ENCODE data around the gene DLG1. TPM values are rescaled to one million over a fixed set of nuclear protein-coding genes. Genes with fewer than 3 reads are reported as not detected.

The DLG1 gene
- total and polyA plus RNA-seq, 9 of the 15 experiments (the other 6 are each of a cell fraction or from before 2014, with no cell fraction given), result 9.4 to 63.5 (median 43.6) TPM

DNA sequence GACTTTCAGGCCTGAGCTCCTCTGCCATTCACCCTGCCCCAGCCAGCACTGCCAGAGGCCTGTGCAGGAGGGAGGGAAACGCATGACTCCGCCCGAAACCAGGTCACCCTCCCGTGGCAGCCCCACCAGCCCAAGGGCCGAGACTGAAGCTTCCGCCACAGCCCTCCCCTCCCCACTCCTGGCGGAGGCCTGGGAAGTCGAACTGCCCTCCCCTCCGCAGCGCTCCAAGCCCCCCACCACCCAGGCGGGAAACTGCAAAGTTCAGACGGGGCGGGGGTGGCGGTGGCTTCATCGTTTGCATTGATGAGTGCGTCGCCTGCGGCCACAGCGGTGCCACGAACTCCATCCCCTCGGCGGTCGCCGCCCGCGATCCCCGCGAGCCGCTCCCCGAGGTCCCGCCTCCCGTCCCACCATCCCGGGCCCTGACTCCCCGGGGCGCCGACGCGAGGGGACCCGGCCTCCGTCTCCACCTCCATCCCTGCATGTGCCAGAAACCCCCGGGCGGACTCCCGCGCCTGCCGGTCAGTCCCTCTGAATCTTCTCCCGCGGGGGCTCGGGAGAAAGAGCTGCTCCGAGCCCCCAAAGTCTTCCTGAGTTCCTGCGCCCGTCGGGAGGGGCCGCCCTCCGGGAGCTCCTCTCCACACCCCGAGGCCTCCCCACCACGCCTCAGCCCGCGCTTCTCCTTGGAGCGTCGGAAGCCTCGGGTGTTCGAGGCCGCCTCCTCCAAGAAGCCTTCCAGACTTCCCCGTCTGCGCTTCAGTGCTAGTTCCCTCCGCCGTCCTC is 269.5 kb downstream of the DLG1 start:
- no peaks in the 10 kb centered on the region for H3K9me1 ChIP-seq (ENCODE audit: control insufficient read depth, insufficient read depth, low read length)
- H4K20me1 ChIP-seq (replicated peaks; ENCODE audit: control insufficient read depth, insufficient read depth, low read length), result peaks cover 6% of the 10 kb centered on the region; the same call in 1 of the 2 replicates
- H3K4me1 ChIP-seq (replicated peaks in 1 of 2; ENCODE audit: control insufficient read depth in 2 of 2, insufficient read depth in 2 of 2, low read length in 2 of 2), result peaks cover 25 to 57% of the 10 kb centered on the region in 2 experiments
- peak overlapping the region; percentile 86 to 95; a peak in 3 of 4 replicates for H3K9ac ChIP-seq (ENCODE audit: insufficient read depth in 1 of 2, low read depth in 2 of 2, low read length in 2 of 2)
- peak overlapping the region; percentile 76 for H3K4me2 ChIP-seq (ENCODE audit: insufficient read depth, low read length)
- WGBS (ENCODE audit: insufficient coverage, low coverage, missing lambda C conversion rate), result 4% methylated on average over 27 of the region's 67 CpGs
- FAIRE-seq, result no peak
- intact Hi-C loops (cut with micrococcal nuclease) (no loop called here), in situ Hi-C loops (cut with MboI) (no loop called here)
- ChIA-PET CTCF (ENCODE audit: low intra/inter-chr PET ratio) (no interaction called here), POLR2A (interaction anchor here (0.5 to 1.6 kb wide), 11 partner anchors 12 to 476 kb away, joined by 3 to 9 read pairs (median 3); partner anchors contain the start of gene NCBP2)
- BruUV-seq (replicated peaks), result TSS peak; percentile 66
- no peaks in the 10 kb centered on the region for H3K27me3 ChIP-seq (ENCODE audit: control insufficient read depth in 2 of 2, insufficient read depth in 2 of 2, low read length in 2 of 2)
- peak overlapping the region; percentile 85 for H3K27ac ChIP-seq (ENCODE audit: extremely low read depth, low read depth, low read length)
- DNase-seq (ENCODE audit: extremely low read depth in 1 of 4, low spot score in 3 of 4), result peak; percentile 42 to 65 (median 54)
- peaks cover 4% of the 10 kb centered on the region; the same call in 2 of the 3 replicates for H3K79me2 ChIP-seq (ENCODE audit: control insufficient read depth, insufficient read depth, low read length)
- peaks cover 5% of the 10 kb centered on the region; the same call in 1 of the 3 replicates for H3K36me3 ChIP-seq (ENCODE audit: control insufficient read depth, insufficient read depth, low read length)
- peak overlapping the region; percentile 93 for H2AFZ ChIP-seq (ENCODE audit: low read depth, low read length)
- peak; percentile 19 for ATAC-seq
- no peaks in the 10 kb centered on the region for H3K9me3 ChIP-seq (replicated peaks; ENCODE audit: control insufficient read depth, insufficient read depth, low read depth, low read length)
- H3K4me3 ChIP-seq, result peak overlapping the region; percentile 84
- TF ChIP-seq ZBTB7A (IDR thresholded peaks at IDR 0.05; ENCODE audit: borderline replicate concordance, control insufficient read depth, low read depth, low read length) (peak; percentile 41; the same call in 1 of the 2 replicates), PTBP1 (IDR thresholded peaks at IDR 0.05; ENCODE audit: low read depth, low read length) (peak; percentile 82; the same call in 1 of the 2 replicates), SIN3B (IDR thresholded peaks at IDR 0.05; ENCODE audit: low read depth) (no peak), SMARCE1 (IDR thresholded peaks at IDR 0.05) (no peak), ZNF175 (CRISPR knock-in tag; IDR thresholded peaks at IDR 0.05; ENCODE audit: low read depth) (no peak), SMARCA4 (IDR thresholded peaks at IDR 0.05) (no peak), YY1 (IDR thresholded peaks at IDR 0.05; ENCODE audit: borderline replicate concordance in 1 of 3, control insufficient read depth in 1 of 3, extremely low read depth in 1 of 3, insufficient read depth in 3 of 3, insufficient read length in 1 of 3, insufficient replicate concordance in 2 of 3, low read depth in 1 of 3, low read length in 2 of 3) (peak in 1 of 3 experiments; percentile 2), CREM (IDR thresholded peaks at IDR 0.05; ENCODE audit: low read depth) (0 out of 2 replicates have a peak, but pooled peaks have one; percentile 6), ZKSCAN1 (IDR thresholded peaks at IDR 0.05; ENCODE audit: low read depth, low read length) (0 out of 2 replicates have a peak, but pooled peaks have one; percentile 3), ZNF263 (CRISPR knock-in tag; IDR thresholded peaks at IDR 0.05; ENCODE audit: borderline replicate concordance) (0 out of 2 replicates have a peak, but pooled peaks have one; percentile 5), RUNX1 (IDR thresholded peaks at IDR 0.05; ENCODE audit: low read depth) (no peak), ZNF121 (CRISPR knock-in tag; conservative IDR thresholded peaks at IDR 0.05) (no peak), NONO (IDR thresholded peaks at IDR 0.05; ENCODE audit: low read depth in 2 of 2, low read length in 1 of 2) (no peak)
- TF ChIP-seq, protein P1, sequence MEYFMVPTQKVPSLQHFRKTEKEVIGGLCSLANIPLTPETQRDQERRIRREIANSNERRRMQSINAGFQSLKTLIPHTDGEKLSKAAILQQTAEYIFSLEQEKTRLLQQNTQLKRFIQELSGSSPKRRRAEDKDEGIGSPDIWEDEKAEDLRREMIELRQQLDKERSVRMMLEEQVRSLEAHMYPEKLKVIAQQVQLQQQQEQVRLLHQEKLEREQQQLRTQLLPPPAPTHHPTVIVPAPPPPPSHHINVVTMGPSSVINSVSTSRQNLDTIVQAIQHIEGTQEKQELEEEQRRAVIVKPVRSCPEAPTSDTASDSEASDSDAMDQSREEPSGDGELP (CRISPR knock-in tag; IDR thresholded peaks at IDR 0.05; ENCODE audit: borderline replicate concordance), result 0 out of 2 replicates have a peak, but pooled peaks have one; percentile 9
- TF ChIP-seq, protein P2, sequence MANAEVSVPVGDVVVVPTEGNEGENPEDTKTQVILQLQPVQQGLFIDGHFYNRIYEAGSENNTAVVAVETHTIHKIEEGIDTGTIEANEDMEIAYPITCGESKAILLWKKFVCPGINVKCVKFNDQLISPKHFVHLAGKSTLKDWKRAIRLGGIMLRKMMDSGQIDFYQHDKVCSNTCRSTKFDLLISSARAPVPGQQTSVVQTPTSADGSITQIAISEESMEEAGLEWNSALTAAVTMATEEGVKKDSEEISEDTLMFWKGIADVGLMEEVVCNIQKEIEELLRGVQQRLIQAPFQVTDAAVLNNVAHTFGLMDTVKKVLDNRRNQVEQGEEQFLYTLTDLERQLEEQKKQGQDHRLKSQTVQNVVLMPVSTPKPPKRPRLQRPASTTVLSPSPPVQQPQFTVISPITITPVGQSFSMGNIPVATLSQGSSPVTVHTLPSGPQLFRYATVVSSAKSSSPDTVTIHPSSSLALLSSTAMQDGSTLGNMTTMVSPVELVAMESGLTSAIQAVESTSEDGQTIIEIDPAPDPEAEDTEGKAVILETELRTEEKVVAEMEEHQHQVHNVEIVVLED (CRISPR knock-in tag; IDR thresholded peaks at IDR 0.05), result no peak
